Right lobe of liver (tissue), 4 donors: ENCODE data around the gene DDX10.

Source experiments
- CTCF ChIP-seq, 4 donors: fragments of 200-600 bp in 3 of 4; fragments of 450-650 bp in 1 of 4; IDR thresholded peaks; one replicate each; pipeline versions ENCODE4 v1.5.1 to v1.8.0; 2016 to 2022; ENCODE audit warnings: antibody characterized with exemption in 4 of 4, mild to moderate bottlenecking in 2 of 4
- POLR2A ChIP-seq: fragments of 450-650 bp; IDR thresholded peaks from one replicate; pipeline ENCODE4 v1.6.1; 2017; ENCODE audit warnings: antibody characterized with exemption, mild to moderate bottlenecking
- donor health status: DM: no; HTN: no; CAD: no.
- donor health status: DM: no; HTN: no; CAD: no.
- donor health status: DM: no; HTN: yes; CAD: no.

- TF ChIP-seq POLR2A (no peak), CTCF (IDR thresholded peaks at IDR 0.05) (no peak)
These were observed 293.7 kb downstream of the DDX10 start for GRCh38 chr11:108958368-108959104.
